ENCODE data around the gene HRAS.

The HRAS gene

DNA sequence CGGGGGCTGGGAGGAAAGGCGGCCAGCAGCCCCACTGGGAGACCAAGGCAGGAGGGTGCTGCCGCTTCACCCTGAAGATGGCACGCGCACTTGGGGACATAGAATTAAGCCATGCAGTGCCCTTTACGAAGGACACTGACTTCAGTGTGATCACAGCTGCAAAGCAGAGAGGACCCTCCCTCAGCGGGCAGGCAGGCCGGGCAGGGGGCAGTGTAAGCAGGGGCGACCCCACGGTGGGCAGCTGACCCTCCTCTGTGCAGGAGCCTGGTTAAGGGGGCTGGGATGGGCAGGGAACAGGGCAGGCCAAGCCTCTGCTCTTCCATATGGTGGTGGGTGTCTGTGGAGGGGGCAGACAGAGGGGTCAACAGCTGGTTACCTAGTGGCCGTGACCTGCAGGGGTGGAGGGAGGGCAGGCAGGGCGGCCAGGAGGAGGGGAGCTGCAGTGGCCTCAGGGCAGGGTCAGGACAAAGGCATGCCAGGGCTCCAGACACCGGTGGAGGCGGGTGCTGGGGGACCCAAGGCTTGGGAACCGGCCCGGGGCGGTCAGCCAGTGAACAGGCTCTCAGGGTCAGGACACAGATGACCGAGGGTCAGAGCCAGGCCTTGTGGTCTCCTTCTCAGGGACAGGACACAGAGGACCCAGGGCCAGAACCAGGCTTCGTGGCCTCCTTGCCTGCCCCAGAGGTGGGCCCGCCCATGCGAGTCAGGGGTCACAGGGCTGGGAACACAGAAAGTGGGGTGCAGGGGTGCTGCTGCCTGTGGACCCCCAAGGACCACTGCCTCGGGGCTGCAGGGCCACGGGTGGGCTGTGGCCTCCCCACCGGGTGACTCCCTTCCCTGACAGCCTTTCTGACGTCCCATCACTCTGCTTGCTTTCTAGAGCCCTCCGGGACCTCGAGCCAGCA is 18.0 kb upstream of the HRAS start:
- no peak for DNase-seq

DNA sequence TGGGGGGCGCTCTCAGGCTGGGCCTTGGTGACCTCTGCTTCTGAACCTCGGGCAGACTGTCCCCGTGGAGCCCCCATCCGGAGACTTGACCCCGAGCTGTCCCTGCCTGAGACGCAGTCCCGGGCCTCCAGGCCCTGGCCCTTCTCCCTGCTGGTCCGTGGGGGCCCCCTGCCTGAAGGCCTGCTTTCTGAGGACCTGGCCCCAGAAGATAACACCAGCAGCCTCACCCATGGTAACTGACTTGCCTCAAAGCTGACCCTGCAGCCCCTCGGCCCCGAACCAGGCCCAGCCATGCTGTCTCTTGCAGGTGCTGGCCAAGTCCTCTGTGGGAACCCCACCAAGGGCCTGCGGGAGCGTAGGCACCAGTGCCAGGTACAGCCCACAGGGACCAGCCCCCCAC is 16.2 kb upstream of the HRAS start:
- DNase-seq = no peak

DNA sequence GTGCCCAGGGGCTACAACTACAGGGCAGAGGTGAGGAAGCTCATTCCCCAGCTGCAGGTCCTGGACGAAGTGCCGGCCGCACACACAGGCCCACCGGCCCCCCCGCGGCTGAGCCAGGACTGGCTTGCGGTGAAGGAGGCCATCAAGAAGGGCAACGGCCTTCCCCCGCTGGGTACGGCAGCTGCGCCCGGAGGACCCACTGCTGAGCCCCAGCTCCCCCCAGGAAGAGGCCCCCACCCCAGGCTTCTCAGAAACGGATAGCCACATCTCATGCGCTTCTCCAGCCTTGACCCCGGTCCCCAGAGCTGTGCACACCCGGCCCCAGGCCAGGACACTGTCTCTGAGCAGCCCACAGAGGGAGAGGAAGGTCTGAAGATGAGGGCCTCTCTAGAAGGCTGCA is 15.8 kb upstream of the HRAS start:
- no peak for DNase-seq

DNA sequence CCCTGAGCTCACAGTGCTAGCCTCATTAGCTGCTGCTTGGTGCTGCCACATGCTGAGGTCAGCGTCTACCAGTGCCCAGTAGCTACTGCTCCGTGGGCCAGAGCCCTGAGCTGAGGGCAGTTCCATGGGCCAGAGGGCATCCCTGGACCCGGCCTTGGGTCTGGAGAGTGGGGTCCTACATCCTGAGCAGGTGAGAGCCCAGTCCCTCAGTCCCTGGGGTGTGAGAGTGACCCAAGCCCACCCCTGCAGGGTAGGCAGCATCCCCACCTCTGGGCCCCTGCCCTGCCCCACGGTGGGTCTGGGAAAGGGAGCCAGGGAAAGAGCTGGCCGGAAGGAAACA is 15.3 kb upstream of the HRAS start:
- DNase-seq = no peak

DNA sequence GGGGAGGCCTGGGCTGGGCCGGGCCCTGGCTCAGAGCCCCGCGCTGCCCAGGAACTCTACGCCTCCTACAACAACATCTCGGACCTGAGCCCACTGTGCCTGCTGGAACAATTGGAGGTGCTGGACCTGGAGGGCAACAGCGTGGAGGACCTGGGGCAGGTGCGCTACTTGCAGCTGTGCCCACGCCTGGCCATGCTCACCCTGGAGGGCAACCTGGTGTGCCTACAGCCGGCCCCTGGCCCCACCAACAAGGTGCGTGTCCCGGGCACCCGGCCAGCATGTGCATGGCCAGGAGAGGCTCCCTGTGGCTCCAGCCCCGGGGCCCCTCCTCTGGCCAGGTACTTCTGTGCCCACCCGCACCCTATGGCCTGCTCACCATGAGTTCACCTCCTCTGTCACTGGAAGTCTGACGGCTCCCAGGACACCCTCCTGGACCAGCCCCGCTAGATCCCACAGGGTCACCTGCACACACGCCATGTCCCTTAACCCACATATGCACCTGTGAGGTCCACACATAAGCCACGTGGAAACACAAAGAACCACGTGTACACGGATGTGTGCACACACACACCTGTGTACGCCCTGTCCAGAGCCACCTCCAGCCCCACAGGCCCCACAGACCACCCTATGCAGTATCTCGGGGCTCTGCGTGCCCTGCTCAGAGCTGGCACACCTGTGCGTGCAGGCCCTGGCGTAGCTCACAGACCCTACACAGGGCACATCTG is 14.8 kb upstream of the HRAS start:
- DNase-seq = no peak

DNA sequence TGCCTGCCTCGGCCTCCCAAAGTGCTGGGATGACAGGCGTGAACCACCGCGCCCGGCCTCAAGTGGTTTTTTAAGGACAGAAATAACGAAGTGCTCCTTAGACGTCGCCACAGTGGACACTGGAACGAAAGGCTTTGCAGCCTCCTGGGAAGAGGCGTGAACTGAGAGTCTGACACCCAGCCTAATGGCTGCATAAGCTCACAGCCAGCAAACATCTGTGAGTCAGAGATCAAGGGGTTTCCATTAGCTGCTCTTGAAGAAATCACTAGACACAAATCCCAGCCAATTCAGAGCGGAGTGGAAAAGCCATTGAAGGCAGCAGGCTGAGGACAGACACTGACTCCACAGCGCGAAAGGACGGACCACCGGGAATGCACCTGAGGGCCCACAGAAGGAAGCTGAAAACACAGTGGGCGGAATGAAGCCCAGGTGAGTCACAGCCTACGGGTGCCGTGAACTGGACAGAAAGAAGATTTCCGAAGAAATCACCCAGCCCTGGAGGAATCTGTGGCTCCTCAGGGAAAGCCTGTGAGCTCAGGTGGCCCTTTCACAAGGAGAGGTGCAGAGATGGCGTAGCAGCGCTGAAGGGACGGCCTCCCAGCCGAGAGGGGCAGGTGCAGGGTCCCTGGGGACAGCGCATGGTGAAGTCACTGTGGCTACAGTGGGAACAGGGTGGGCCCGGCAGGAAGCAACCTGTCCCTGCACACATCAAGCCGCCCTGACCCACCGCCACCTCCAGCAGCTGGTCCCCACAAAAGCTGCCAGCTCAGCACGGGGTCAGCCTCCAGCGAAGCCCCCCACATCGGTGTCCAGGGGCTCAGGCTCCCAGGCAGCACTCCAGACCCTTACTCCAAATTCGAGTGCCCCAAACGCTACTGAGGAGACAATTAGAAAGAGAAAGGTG is 13.6 kb upstream of the HRAS start:
- no peak for DNase-seq

DNA sequence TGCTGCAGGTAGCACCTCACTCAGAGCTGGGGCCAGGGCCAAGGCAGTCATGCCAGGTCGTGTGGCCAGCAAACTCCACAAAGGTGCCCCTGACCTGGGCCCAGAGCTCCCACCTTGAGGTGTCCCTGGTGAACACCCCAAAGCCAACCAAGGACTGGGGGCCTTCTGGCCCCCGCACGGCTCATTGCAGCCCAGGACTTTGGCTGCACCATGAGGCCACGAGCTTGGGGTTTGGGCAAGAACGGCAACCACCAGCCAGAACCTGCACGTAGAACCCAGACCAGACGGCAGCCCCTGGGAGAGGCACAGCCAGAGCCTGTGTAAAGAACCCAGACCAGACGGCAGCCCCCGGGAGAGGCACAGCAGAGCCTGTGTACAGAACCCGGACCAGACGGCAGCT is 9.8 kb upstream of the HRAS start:
- no peak for DNase-seq

DNA sequence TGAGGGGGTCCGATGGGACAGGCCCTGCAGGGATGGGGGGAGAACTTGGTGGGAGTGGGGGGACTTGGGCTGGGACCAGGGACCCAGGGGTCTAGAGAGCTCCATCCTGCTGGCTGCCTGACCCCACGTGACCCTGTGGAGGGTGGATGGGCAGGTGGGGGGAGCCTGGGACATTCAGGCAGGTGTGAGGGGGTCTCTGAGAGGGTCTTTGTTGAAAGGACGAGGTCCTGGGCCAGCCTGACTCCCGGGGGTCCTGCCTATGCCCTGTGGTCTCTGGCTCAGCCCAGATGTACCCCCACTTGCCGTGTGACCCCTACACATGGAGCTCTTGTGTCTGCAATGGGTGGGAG is 9.4 kb upstream of the HRAS start:
- DNase-seq = no peak

DNA sequence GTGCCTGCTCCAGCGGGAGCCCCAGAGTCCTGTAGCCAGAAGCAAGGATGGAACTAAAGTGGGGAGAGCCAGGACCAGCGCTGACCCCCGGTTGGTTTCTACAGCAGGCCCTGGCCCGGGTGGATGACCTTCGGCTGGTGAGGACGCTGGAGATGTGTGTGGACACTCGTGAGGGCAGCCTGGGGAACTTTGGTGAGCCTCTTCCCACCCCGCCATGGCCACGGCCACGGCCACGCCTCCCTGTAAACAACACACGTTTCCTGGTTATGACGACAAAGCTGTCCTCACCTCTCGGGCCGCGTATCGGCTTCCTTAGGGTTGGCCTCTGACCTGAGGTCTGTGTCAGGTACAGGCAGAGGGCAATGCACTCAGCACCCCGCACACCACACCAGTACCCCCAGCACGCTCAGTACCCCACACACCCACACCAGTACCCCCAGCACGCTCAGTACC is 6.1 kb upstream of the HRAS start:
- DNase-seq = no peak

DNA sequence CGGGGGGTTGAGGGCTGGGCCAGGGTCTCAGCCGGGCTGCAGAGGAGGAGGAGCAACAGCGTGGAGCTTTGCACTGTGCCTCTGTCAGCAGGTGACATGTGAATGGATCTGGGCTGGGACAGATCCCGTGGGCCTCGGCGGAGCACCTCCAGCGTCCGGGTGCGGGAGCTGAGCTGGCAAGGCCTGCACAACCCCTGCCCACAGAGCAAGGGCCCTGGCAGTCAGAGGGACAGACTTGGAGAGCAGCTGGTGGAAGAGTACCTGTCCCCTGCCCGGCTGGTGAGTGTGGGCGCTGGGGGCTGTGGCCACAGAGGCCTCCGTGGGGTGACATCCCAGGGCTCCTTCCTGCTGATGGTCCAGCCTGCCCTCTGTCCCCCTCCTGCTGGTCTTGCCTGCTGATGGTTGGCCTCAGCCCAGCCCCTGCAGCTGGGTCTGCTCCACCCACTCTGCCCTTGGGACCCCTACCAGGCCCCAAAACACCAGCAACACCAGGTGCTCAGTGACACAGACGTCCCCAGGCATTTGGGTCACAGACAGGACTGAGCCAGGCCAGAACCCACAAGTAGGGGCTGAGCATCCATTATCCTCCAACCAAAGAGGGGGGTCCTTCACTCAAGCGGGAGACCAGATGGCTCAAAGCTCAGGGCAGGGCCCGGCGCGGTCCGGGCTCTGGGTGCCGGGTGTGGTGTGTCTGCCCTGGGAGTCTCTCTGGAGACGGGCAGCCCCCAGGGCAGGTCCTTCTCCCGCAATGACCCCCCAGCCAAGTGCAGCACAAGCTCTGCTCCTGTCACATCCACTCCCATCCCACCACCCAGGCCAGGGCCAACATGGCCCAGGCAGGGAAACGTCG is 5.4 kb upstream of the HRAS start:
- no peak for DNase-seq

DNA sequence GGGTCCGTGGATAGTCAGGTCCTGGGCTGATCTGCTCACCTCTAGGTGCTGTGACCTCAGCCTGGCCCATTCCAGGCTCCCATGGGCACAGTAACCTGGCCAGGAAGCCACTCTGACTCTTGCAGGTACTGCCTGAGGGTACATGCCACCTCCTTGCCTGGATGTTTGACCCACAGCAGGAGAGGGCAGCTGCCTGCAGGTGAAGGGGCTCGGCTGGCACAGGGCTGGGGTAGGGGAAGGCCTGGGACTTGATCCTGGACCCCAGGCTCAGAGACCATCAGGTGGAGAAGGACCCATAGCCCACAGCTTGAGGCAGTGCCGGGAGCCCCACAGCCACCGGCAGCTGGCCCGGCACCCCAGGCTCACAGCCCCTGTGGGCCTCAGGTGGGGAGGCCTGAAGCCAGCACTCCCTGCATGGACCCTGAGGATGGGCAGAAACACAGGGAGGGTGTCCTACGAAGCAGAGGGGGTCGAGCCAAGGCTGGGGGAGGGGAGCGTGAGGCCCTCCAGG is 4.7 kb upstream of the HRAS start:
- DNase-seq = no peak

DNA sequence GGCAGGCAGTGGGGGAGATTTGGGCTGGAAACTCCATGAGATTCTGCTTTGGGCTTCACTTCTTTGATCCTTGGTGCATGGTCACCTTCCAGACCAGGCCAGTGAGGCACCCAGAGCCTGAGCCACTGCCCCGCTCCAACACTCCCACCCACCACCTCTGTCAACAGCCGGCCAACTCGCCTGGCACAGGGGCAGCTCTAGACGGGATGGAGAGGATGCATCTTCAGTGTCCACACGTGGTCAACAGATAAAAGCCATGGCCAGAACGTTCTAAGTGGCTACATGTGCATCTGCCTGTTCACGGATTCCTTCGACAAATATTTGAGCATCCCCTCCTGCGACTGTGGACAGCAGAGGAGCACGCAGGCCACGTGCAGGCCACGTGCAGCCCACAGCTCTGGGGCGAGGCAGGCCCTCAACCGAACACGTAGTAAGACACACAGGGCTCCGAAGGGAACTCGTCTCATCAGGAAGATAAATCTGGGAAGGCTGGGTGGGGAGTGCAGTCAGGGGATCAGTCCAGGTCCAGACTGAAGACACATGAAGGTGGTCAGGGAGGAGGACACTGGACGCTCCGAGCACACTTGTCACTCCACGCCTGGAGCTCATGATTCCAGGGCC is 3.2 kb upstream of the HRAS start:
- DNase-seq = no peak

DNA sequence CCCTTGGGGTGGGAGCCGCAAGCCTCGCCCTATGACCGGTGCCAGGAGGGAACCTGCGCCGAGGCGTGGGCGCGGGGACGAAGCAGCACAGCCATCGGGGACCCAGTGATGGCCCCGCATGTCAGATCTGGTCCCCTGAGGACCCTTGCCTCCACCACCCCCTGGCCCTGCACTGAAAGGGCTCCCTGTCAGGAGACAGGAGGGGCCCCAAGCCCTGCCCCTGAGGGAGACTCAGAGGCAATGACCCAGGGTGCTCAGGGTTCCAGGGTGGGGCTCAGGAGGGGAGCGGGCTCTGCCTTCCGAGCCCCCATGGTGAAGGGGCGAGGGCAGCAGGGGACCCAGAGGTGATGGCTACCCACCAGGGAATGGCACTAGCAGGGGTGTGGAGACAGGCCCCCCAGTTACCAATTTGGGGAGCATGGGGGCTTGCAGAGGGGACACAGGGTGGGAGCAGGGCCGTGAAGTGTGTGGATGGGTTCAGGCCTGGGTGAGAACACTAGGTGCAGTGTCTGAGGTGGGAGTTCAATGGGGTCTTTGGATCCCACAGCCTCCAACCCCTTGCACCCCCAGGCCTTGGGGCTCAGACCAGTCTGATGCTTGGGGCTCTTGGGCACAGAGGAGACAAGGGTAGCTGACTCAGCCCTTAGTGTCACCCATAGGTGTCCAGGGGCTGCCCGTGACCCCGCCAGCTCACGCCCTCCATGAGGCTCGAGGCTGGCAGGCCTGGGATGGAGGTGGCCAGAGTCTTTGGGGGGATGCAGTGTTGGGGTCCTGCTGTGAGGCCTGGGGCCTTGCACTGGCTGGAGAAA is 2.5 kb upstream of the HRAS start:
- DNase-seq = no peak

DNA sequence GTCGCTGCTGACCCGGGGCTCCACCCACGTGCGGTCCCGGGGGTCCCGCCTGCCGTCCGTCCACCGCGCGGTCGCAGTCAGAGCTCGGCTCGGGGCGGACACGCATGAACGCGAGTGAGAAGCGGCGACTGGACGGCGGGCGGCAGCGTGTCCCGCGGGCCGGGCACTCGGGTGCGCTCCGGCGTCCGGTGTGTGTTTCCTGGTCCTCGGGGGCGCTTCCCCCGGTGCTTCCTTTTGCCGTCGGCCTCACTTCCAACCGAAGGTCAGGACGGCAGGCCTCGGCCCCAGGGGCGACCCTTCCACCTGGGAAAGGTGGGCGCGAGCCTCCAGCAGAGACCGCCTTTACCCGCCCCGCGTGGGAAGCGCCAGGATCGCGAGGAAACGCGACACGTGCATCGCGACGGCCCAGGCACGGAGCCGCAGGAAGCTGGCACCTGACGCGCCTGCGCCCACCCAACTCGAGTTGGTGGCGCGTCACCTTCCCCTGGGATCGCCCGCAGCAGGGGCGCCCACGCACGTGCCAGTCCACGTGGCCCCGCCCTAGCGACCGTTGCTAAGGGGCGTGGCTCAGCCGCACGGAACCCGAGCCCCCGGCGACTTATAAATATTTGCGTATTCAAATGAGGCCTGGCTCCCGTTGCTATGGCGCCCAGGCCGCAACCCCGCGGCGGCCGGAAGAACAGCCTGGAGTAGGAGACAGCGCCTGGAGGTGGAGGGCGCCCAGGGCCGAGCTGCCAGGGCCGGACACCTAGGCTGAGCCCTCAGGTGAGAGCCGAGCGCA is 1.7 kb upstream of the HRAS start, which contains the start of gene LRRC56:
Gene LRRC56, plus strand, starts transcription at position 687 of the 781 bp plus-strand sequence. CDS start 3,158 bp downstream, outside the sequence.
- peak; percentile 86 for DNase-seq

DNA sequence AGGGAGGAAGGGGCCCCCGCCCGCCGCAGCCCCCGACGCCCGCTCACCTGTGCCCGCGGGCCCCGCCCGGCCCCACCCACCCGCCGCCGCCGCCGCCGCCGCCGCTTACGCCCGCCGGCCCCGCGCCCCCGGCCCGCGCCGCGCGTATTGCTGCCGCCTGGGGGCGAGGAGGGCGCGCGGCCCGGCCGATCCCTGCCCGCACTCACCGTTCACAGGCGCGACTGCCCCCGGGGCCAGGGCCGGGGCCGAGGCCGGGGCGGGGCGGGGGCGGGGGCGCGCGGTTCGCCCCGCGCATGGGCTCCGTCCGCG is 212 bp downstream of the HRAS start:
- no peak for DNase-seq

DNA sequence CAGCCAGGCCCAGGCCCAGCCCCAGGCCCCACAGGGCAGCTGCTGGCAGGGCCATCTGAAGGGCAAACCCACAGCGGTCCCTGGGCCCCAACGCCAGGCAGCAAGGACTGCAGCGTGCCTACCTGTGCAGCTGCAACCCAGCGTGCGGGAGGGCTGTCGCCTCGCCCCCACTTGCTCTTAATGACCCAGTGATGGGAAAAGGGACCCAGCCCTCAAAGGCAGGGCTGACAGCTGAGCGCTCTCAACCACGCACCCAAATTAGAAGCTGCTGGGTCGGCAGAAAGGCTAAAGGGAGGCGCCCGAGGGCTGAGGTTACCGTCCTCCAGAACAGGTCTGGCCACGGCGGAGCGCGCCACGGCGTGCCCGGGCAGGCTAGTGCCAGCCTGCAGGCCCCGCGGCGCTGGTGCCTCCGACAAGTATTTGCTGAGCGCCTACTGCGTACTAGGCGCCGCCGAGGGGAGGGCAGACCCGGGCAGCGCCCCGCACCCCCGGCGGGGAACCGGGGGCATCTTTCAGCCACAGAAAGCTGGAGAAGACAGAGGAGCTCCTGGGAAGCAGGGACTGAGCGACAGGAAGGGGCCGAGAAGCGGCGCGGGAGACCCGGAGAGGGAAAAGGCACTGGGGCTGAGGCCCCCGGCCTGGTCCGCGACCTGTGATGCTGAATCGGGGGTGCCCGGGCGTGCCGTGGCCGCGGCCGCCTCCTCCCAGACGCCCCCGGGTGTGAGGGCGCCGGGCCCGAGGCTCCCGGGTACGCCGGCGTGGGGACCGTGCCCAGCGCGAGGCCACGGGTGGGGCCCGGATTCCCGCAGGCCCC is 773 bp downstream of the HRAS start:
- DNase-seq = peak; percentile 64

DNA sequence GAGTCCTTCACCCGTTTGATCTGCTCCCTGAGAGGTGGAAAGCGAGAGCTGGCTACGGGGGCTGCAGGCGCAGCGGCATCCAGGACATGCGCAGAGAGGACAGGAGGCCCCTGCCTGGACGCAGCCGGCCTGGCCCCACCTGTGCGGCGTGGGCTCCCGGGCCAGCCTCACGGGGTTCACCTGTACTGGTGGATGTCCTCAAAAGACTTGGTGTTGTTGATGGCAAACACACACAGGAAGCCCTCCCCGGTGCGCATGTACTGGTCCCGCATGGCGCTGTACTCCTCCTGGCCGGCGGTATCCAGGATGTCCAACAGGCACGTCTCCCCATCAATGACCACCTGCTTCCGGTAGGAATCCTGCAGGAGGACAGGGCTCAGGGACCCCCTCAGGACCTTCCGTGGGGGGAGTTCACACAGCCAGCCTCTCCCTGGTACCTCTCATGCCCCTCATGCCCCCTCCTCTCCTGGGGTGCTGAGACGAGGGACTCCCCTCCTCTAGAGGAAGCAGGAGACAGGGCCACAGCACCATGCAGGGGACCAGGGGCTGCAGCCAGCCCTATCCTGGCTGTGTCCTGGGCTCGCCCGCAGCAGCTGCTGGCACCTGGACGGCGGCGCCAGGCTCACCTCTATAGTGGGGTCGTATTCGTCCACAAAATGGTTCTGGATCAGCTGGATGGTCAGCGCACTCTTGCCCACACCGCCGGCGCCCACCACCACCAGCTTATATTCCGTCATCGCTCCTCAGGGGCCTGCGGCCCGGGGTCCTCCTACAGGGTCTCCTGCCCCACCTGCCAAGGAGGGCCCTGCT is 1.6 kb downstream of the HRAS start:
- peak; percentile 37 for DNase-seq

DNA sequence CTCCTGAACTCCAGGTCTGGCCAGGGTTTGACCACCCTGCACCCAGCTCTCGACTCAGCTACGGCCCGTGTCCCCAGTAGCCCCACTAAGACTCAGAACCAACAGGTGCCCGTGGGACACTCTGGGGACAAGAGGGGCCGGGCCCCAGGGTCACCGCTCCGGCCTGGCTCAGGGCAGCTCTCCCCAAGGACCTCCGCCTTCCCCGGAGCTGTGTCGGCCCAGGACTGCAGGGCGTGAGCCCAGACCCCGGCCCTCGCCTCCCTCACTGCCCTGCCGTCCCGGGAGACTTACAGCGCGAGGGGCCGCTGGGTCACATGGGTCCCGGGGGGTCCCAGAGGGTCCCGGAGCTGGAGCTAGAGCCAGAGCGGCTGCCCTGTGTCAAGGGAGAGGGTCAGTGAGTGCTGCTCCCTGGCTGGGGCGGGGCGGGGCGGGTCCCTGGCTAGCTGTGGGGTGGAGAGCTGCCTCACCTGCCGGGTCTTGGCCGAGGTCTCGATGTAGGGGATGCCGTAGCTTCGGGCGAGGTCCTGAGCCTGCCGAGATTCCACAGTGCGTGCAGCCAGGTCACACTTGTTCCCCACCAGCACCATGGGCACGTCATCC is 2.3 kb downstream of the HRAS start:
- DNase-seq = peak; percentile 22
